HEK293T (cell line): Measurements from ENCODE around the gene RPL22.

Experiments
- CTCF ChIA-PET: fragments of 350-600 bp; formaldehyde crosslinking; extraction: SDS; loops from one replicate; lab custom pipeline; 2021; ENCODE audit warnings: antibody characterized with exemption, inconsistent platforms; lab: Yijun Ruan, JAX
- POLR2A ChIA-PET: fragments of 350-600 bp; formaldehyde crosslinking; extraction: SDS; loops from one replicate; lab custom pipeline; 2020; ENCODE audit warnings: antibody characterized with exemption, inconsistent platforms; lab: Yijun Ruan, JAX
- DNase-seq: peaks from one replicate; pipeline ENCODE4 v3.0.0; 2012; ENCODE audit warnings: mixed read lengths; ENCODE audit errors: extremely low spot score
- ARNT ChIP-seq: fragments of 450-650 bp; IDR thresholded peaks from 2 replicates; pipeline ENCODE4 v1.6.1; 2017; ENCODE audit warnings: mild to moderate bottlenecking
- BHLHE40 ChIP-seq: fragments of 450-650 bp; IDR thresholded peaks from 2 replicates; pipeline ENCODE4 v1.6.1; 2016; ENCODE audit warnings: mild to moderate bottlenecking, moderate library complexity, borderline replicate concordance
- CTBP1 ChIP-seq: fragments of 450-650 bp; IDR thresholded peaks from 2 replicates; pipeline ENCODE4 v1.6.1; 2016; ENCODE audit warnings: borderline replicate concordance
- ELF4 ChIP-seq: fragments of 450-650 bp; IDR thresholded peaks from 2 replicates; pipeline ENCODE4 v1.6.1; 2017; ENCODE audit warnings: antibody characterized with exemption
- FOXA1 ChIP-seq: fragments of 450-650 bp; IDR thresholded peaks from 2 replicates; pipeline ENCODE4 v1.6.1; 2016; ENCODE audit warnings: mild to moderate bottlenecking
- FOXK2 ChIP-seq: fragments of 450-650 bp; IDR thresholded peaks from 2 replicates; pipeline ENCODE4 v1.6.1; 2016; ENCODE audit warnings: mild to moderate bottlenecking
- FOXM1 ChIP-seq: fragments of 450-650 bp; IDR thresholded peaks from 2 replicates; pipeline ENCODE4 v1.6.1; 2017; ENCODE audit warnings: mild to moderate bottlenecking, borderline replicate concordance
- HDGF ChIP-seq: fragments of 450-650 bp; IDR thresholded peaks from 2 replicates; pipeline ENCODE4 v1.6.1; 2017; ENCODE audit warnings: antibody characterized with exemption, borderline replicate concordance
- L3MBTL2 ChIP-seq: fragments of 450-650 bp; conservative IDR thresholded peaks from 2 replicates; pipeline ENCODE4 v1.6.1; 2016; ENCODE audit warnings: mild to moderate bottlenecking
- LEF1 ChIP-seq: fragments of 450-650 bp; IDR thresholded peaks from 2 replicates; pipeline ENCODE4 v1.6.1; 2017; ENCODE audit warnings: mild to moderate bottlenecking, borderline replicate concordance
- NFRKB ChIP-seq: fragments of 450-650 bp; IDR thresholded peaks from 2 replicates; pipeline ENCODE4 v1.6.1; 2016; ENCODE audit warnings: mild to moderate bottlenecking, moderate library complexity
- PKNOX1 ChIP-seq: fragments of 450-650 bp; IDR thresholded peaks from 2 replicates; pipeline ENCODE4 v1.6.1; 2016
- SP1 ChIP-seq: fragments of 450-650 bp; IDR thresholded peaks from 2 replicates; pipeline ENCODE4 v1.6.1; 2017
- SUZ12 ChIP-seq: fragments of 450-650 bp; IDR thresholded peaks from 2 replicates; pipeline ENCODE4 v1.6.1; 2016; ENCODE audit warnings: mild to moderate bottlenecking
- TARDBP ChIP-seq: fragments of 450-650 bp; IDR thresholded peaks from 2 replicates; pipeline ENCODE4 v1.6.1; 2016
- ZNF384 ChIP-seq: fragments of 450-650 bp; IDR thresholded peaks from 2 replicates; pipeline ENCODE4 v1.6.1; 2016

RPL22 gene

GRCh38 chr1:6245869-6246496 lies 46.6 kb upstream of the RPL22 start:
- peak; percentile 71 for DNase-seq
- no peak for TF ChIP-seq LEF1
- CTCF ChIA-PET, result interaction anchor here (0.6 to 3.1 kb wide), 17 partner anchors 8 to 411 kb away, joined by 3 to 28 read pairs (median 6); no protein-coding TSS in a partner anchor
- POLR2A ChIA-PET, result interaction anchor here (1.1 to 2.5 kb wide), 3 partner anchors 10 to 96 kb away, joined by 3 to 14 read pairs (median 4); partner anchors contain the start of gene ICMT

- no peak for TF ChIP-seq TARDBP
- no peak for TF ChIP-seq CTBP1
- no peak for TF ChIP-seq NFRKB
- no peak for TF ChIP-seq FOXK2
- no peak for TF ChIP-seq FOXM1
- TF ChIP-seq ELF4, result no peak
- TF ChIP-seq SUZ12, result no peak
- no peak for TF ChIP-seq BHLHE40
- TF ChIP-seq L3MBTL2, result no peak; the same call in 1 of the 2 replicates
- no peak for TF ChIP-seq ZNF384
- TF ChIP-seq FOXA1, result no peak
- TF ChIP-seq HDGF, result no peak
- ChIA-PET CTCF (interaction anchor here (0.6 to 3.1 kb wide), 16 partner anchors 10 to 245 kb away, joined by 3 to 28 read pairs (median 6); partner anchors contain the start of gene ICMT), POLR2A (interaction anchor here (1.4 to 2.5 kb wide), 2 partner anchors 10 to 40 kb away, joined by 3 to 14 read pairs; partner anchors contain the start of gene ICMT)
- peak; percentile 85 for DNase-seq
Measured at GRCh38 chr1:6245086-6245868, 45.9 kb upstream of the RPL22 start.

- CTCF ChIA-PET, result interaction anchor here (0.6 to 1.1 kb wide), 6 partner anchors 9 to 246 kb away, joined by 3 to 7 read pairs (median 3); partner anchors contain the start of gene ICMT
- DNase-seq, result no peak
- no peak for TF ChIP-seq CTBP1
- TF ChIP-seq HDGF, result no peak
- no peak for TF ChIP-seq SP1
- TF ChIP-seq BHLHE40, result no peak
- no peak for TF ChIP-seq L3MBTL2
- TF ChIP-seq ZNF384, result no peak
- no peak for TF ChIP-seq ELF4
- no peak for TF ChIP-seq PKNOX1
- TF ChIP-seq NFRKB, result no peak
- no peak for TF ChIP-seq FOXM1
- TF ChIP-seq TARDBP, result no peak
- TF ChIP-seq LEF1, result no peak
- TF ChIP-seq FOXA1, result no peak
- TF ChIP-seq ARNT, result no peak
- no peak for TF ChIP-seq FOXK2
- TF ChIP-seq SUZ12, result no peak
- POLR2A ChIA-PET, result interaction anchor here (1.4 to 2.5 kb wide), 2 partner anchors 9 to 40 kb away, joined by 3 to 14 read pairs; partner anchors contain the start of gene ICMT
Measured at GRCh38 chr1:6244401-6245049, 45.1 kb upstream of the RPL22 start.

GRCh38 chr1:6243993-6244392 lies 44.6 kb upstream of the RPL22 start, which contains the start of gene HES3:
HES3 (plus strand) TSS chr1:6244179; CDS start chr1:6244366, 187 bp downstream.
- ChIA-PET CTCF (no interaction called here), POLR2A (interaction anchor here (0.6 to 2.5 kb wide), 2 partner anchors 8 to 29 kb away, joined by 3 to 14 read pairs; partner anchors contain the start of gene ICMT)

GRCh38 chr1:6243053-6243834 lies 43.8 kb upstream of the RPL22 start:
- ChIA-PET POLR2A (interaction anchor here (0.6 to 1.3 kb wide), 2 partner anchors 30 to 38 kb away, joined by 3 to 7 read pairs; no protein-coding TSS in a partner anchor), CTCF (interaction anchor here (0.6 to 1.0 kb wide), 2 partner anchors 33 to 38 kb away, joined by 3 read pairs; no protein-coding TSS in a partner anchor)
- TF ChIP-seq HDGF (no peak), CTBP1 (no peak), ARNT (no peak), SP1 (no peak), NFRKB (no peak), LEF1 (no peak), BHLHE40 (no peak), ZNF384 (no peak), FOXA1 (no peak), ELF4 (no peak), TARDBP (no peak), FOXK2 (no peak), SUZ12 (no peak), FOXM1 (no peak), L3MBTL2 (no peak), PKNOX1 (no peak)
- no peak for DNase-seq

More at GRCh38 chr1:6243993-6244392, 44.6 kb upstream of the RPL22 start, which contains the start of gene HES3:
- no peak for DNase-seq
- TF ChIP-seq L3MBTL2 (no peak), CTBP1 (no peak), TARDBP (no peak), SUZ12 (no peak), ELF4 (no peak), FOXA1 (no peak), HDGF (no peak), ARNT (no peak), ZNF384 (no peak), NFRKB (no peak)
